SK-N-SH (cell line): Measurements from ENCODE around the gene DDX42. TPM values are rescaled to one million over a fixed set of nuclear protein-coding genes. Genes with fewer than 3 reads are reported as not detected.

Source experiments
- CTCF ChIA-PET: fragments of 300-600, 350-600 bp; formaldehyde crosslinking; extraction: SDS; loops from one replicate; lab custom pipeline; 2021; lab: Yijun Ruan, JAX
- POLR2A ChIA-PET: fragments of 350-600 bp; sonication (Branson Sonifier 250); formaldehyde crosslinking; extraction: SDS; loops from one replicate; lab custom pipeline; 2020; ENCODE audit warnings: antibody characterized with exemption, inconsistent platforms; lab: Yijun Ruan, JAX
- DNase-seq: peaks from one replicate; pipeline ENCODE4 v3.0.0; 2012
- H2AFZ ChIP-seq: fragments of 200-600 bp; sonication (generic); 2 replicates; pipeline ENCODE4 v1.8.1; 2016; ENCODE audit warnings: antibody characterized with exemption, mild to moderate bottlenecking, low read depth
- H3F3A ChIP-seq: fragments of 200-600 bp; sonication (generic); replicated peaks from 2 replicates; pipeline ENCODE3; 2016; ENCODE audit warnings: antibody characterized with exemption, mild to moderate bottlenecking; ENCODE audit not compliant: insufficient read depth
- H3K27ac ChIP-seq, 2 experiments: fragments of 200-500 bp in 1 of 2; fragments of 200-600 bp in 1 of 2; sonication (Bioruptor generic) in 1 of 2; sonication (generic), shearing (Covaris generic) in 1 of 2; 2 replicates each; pipeline versions ENCODE4 v1.5.1 to v1.6.1; 2014 to 2016; ENCODE audit warnings: low read depth in 2 of 2, inconsistent platforms in 1 of 2, low read length in 1 of 2, mild to moderate bottlenecking in 1 of 2, mixed read lengths in 1 of 2
- H3K27me3 ChIP-seq: fragments of 200-600 bp; sonication (generic), shearing (Covaris generic); 2 replicates; pipeline ENCODE4 v1.6.1; 2016; ENCODE audit warnings: mixed run types; ENCODE audit not compliant: insufficient read depth
- H3K36me3 ChIP-seq, 2 experiments: fragments of 200-500 bp in 1 of 2; fragments of 200-600 bp in 1 of 2; sonication (Bioruptor generic) in 1 of 2; sonication (generic) in 1 of 2; replicated peaks in 1 of 2; 2 replicates each; pipeline versions ENCODE3 to v1.5.1; 2014 to 2016; ENCODE audit warnings: low read length in 1 of 2, mild to moderate bottlenecking in 1 of 2; ENCODE audit not compliant: insufficient read depth in 2 of 2, control insufficient read depth in 1 of 2
- H3K4me1 ChIP-seq, 2 experiments: fragments of 200-500 bp in 1 of 2; fragments of 200-600 bp in 1 of 2; sonication (Bioruptor generic) in 1 of 2; sonication (generic), shearing (Covaris generic) in 1 of 2; 2 replicates each; pipeline versions ENCODE4 v1.5.1 to v1.6.1; 2014 to 2016; ENCODE audit warnings: low read depth in 1 of 2, low read length in 1 of 2, mixed run types in 1 of 2; ENCODE audit not compliant: insufficient read depth in 2 of 2, control insufficient read depth in 1 of 2
- H3K4me2 ChIP-seq: fragments of 200-600 bp; sonication (generic), shearing (Covaris generic); 2 replicates; pipeline ENCODE4 v1.6.1; 2017; ENCODE audit warnings: mixed run types
- H3K4me3 ChIP-seq, 2 experiments: fragments of 200-500 bp in 1 of 2; fragments of 200-600 bp in 1 of 2; sonication (Bioruptor generic) in 1 of 2; sonication (generic), shearing (Covaris generic) in 1 of 2; 2 replicates each; pipeline versions ENCODE4 v1.5.1 to v1.8.1; 2014 to 2016; ENCODE audit warnings: low read depth in 2 of 2, inconsistent platforms in 1 of 2, low read length in 1 of 2, mild to moderate bottlenecking in 1 of 2, mixed read lengths in 1 of 2, moderate library complexity in 1 of 2
- H3K79me2 ChIP-seq: fragments of 200-600 bp; sonication (generic); 2 replicates; pipeline ENCODE4 v1.8.1; 2017; ENCODE audit warnings: mild to moderate bottlenecking; ENCODE audit not compliant: insufficient read depth
- H3K9ac ChIP-seq: fragments of 200-600 bp; sonication (generic); 2 replicates; pipeline ENCODE4 v1.6.1; 2017; ENCODE audit warnings: mixed run types
- H3K9me2 ChIP-seq: fragments of 200-600 bp; sonication (generic); 2 replicates; pipeline ENCODE4 v1.6.1; 2017; ENCODE audit warnings: mixed run types
- H3K9me3 ChIP-seq: fragments of 200-600 bp; sonication (generic); 2 replicates; pipeline ENCODE4 v1.6.1; 2017; ENCODE audit warnings: mixed run types, mild to moderate bottlenecking, moderate library complexity
- H4K20me1 ChIP-seq: fragments of 200-600 bp; sonication (generic); 2 replicates; pipeline ENCODE4 v1.6.1; 2017; ENCODE audit warnings: mild to moderate bottlenecking, mixed run types; ENCODE audit not compliant: insufficient read depth
- ELF1 ChIP-seq: IDR thresholded peaks from 2 replicates; pipeline ENCODE4 v1.4.0; 2012
- EP300 ChIP-seq, 2 experiments: IDR thresholded peaks; 2 replicates each; pipeline versions ENCODE4 v1.4.0 to v1.6.1; 2012; ENCODE audit warnings: borderline replicate concordance in 1 of 2, low read depth in 1 of 2, low read length in 1 of 2
- EZH2phosphoT487 ChIP-seq: fragments of 200-600 bp; sonication (generic); IDR thresholded peaks from 2 replicates; pipeline ENCODE4 v1.6.1; 2017; ENCODE audit warnings: low read depth, mixed run types, mild to moderate bottlenecking, antibody characterized with exemption, moderate library complexity, borderline replicate concordance
- FOXM1 ChIP-seq: IDR thresholded peaks from 2 replicates; pipeline ENCODE4 v1.4.0; 2012; ENCODE audit warnings: low read depth, mild to moderate bottlenecking
- GATA2 ChIP-seq: sonication (generic); formaldehyde crosslinking; IDR thresholded peaks from 2 replicates; pipeline ENCODE4 v1.5.0; 2020; ENCODE audit warnings: mild to moderate bottlenecking, missing genetic modification reagents
- MAX ChIP-seq: IDR thresholded peaks from 2 replicates; pipeline ENCODE4 v1.4.0; 2012; ENCODE audit warnings: low read depth
- NRF1 ChIP-seq: IDR thresholded peaks from 2 replicates; pipeline ENCODE4 v1.6.1; 2012; ENCODE audit warnings: low read depth, mild to moderate bottlenecking, low read length
- PBX3 ChIP-seq: IDR thresholded peaks from 2 replicates; pipeline ENCODE4; 2012
- POLR2AphosphoS5 ChIP-seq: IDR thresholded peaks from 2 replicates; pipeline ENCODE4 v1.6.1; 2012; ENCODE audit warnings: low read depth, low read length
- RCOR1 ChIP-seq: fragments of 150-350 bp; IDR thresholded peaks from 2 replicates; pipeline ENCODE4 v1.6.1; 2017; ENCODE audit warnings: antibody characterized with exemption, low read length
- REST ChIP-seq: IDR thresholded peaks from 2 replicates; pipeline ENCODE4 v1.6.1; 2012; ENCODE audit warnings: mild to moderate bottlenecking, low read depth, low read length, moderate library complexity
- SIN3A ChIP-seq: IDR thresholded peaks from 2 replicates; pipeline ENCODE4 v1.6.1; 2012; ENCODE audit warnings: low read depth, mild to moderate bottlenecking, low read length, moderate library complexity, borderline replicate concordance
- TCF12 ChIP-seq: IDR thresholded peaks from 2 replicates; pipeline ENCODE4 v1.4.0; 2012
- TEAD4 ChIP-seq: IDR thresholded peaks from 2 replicates; pipeline ENCODE4 v1.4.0; 2012; ENCODE audit warnings: mild to moderate bottlenecking, borderline replicate concordance; ENCODE audit not compliant: insufficient read depth
- WGBS: methylation state at CpG from one replicate; pipeline ENCODE4 v1.1.6; 2017; ENCODE audit warnings: low lambda C conversion rate; 5-methylcytosine and 5-hydroxymethylcytosine counted together
- polyA plus RNA-seq, 3 experiments: library from polyadenylated mRNA; depleted of rRNA; stranded (reverse); fragments of >200 nt; gene quantifications; 2 replicates each; pipeline ENCODE4 v1.2.3, GENCODE V29; 2012
- TF ChIP-seq, protein P1 (sequence below): fragments of 150-350 bp; IDR thresholded peaks from 2 replicates; pipeline ENCODE4 v1.6.1; 2016; ENCODE audit warnings: mild to moderate bottlenecking, low read depth, low read length
- TF ChIP-seq, protein P2 (sequence below): fragments of 150-350 bp; IDR thresholded peaks from 2 replicates; pipeline ENCODE4 v1.6.1; 2017; ENCODE audit warnings: antibody characterized with exemption, low read length, low read depth, borderline replicate concordance
- TF ChIP-seq, protein P3 (sequence below): IDR thresholded peaks from 2 replicates; pipeline ENCODE4 v1.4.0; 2012; ENCODE audit warnings: low read depth, borderline replicate concordance

DDX42 gene
- polyA plus RNA-seq, 1 of the 3 experiments (the other 2 are of a cell fraction): 115 TPM

DNA sequence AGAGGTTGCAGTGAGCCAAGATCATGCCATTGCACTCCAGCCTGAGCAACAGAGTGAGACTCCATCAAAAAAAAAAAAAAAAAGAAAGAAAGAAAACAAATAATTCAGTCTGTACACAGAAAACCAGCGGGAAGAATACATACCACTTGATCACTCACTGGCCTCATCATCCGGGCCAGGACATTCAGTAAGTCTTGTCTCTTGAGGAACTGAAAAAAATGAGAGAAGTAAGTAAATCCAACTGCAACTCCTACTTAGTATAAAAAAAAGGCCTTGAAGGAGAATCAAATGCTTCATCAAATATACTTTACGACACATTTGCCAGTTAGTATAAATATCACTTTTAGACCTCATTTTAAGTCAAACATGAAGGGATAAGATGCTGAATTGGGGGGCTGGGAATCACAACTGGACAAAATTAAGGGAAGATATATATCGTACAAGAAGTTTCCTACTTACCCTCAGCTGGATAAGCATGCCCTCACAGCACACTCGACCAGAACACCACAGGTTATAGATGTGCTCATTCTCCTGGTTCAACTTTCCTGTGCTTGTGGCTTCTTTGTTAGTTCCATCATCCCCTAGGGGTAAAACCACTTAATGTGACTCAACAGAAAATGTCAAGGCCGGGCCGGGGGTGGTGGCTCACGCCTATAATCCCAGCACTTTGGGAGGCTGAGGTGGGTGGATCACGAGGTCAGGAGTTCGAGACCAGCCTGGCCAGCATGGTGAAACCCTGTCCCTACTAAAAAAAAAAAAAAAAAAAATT is 13.0 kb upstream of the DDX42 start:
- peaks cover 18% of the 10 kb centered on the region for H3F3A ChIP-seq
- H2AFZ ChIP-seq: no peak overlapping the region
- no peak for DNase-seq
- no peaks in the 10 kb centered on the region for H3K9me3 ChIP-seq
- H3K79me2 ChIP-seq: peaks cover 36% of the 10 kb centered on the region
- H4K20me1 ChIP-seq: no peaks in the 10 kb centered on the region
- no peak overlapping the region for H3K27ac ChIP-seq
- no peaks in the 10 kb centered on the region for H3K4me1 ChIP-seq
- peaks cover 75 to 91% of the 10 kb centered on the region in 2 experiments for H3K36me3 ChIP-seq
- POLR2A ChIA-PET: interaction anchor here (1.0 kb wide), 1 partner anchor 11 kb away, joined by 3 read pairs; no protein-coding TSS in a partner anchor
- no peaks in the 10 kb centered on the region for H3K9me2 ChIP-seq
- TF ChIP-seq TEAD4 (no peak), REST (no peak), SIN3A (no peak), POLR2AphosphoS5 (no peak), NRF1 (no peak), TCF12 (no peak), FOXM1 (no peak), PBX3 (no peak), RCOR1 (no peak), ELF1 (no peak), GATA2 (no peak), MAX (no peak), EP300 (IDR thresholded peaks at IDR 0.05; ENCODE audit: borderline replicate concordance in 1 of 2, low read depth in 1 of 2, low read length in 1 of 2) (no peak), EZH2phosphoT487 (no peak)
- TF ChIP-seq, protein P1, sequence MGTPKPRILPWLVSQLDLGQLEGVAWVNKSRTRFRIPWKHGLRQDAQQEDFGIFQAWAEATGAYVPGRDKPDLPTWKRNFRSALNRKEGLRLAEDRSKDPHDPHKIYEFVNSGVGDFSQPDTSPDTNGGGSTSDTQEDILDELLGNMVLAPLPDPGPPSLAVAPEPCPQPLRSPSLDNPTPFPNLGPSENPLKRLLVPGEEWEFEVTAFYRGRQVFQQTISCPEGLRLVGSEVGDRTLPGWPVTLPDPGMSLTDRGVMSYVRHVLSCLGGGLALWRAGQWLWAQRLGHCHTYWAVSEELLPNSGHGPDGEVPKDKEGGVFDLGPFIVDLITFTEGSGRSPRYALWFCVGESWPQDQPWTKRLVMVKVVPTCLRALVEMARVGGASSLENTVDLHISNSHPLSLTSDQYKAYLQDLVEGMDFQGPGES: no peak
- TF ChIP-seq, protein P2, sequence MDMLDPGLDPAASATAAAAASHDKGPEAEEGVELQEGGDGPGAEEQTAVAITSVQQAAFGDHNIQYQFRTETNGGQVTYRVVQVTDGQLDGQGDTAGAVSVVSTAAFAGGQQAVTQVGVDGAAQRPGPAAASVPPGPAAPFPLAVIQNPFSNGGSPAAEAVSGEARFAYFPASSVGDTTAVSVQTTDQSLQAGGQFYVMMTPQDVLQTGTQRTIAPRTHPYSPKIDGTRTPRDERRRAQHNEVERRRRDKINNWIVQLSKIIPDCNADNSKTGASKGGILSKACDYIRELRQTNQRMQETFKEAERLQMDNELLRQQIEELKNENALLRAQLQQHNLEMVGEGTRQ: no peak
- TF ChIP-seq, protein P3, sequence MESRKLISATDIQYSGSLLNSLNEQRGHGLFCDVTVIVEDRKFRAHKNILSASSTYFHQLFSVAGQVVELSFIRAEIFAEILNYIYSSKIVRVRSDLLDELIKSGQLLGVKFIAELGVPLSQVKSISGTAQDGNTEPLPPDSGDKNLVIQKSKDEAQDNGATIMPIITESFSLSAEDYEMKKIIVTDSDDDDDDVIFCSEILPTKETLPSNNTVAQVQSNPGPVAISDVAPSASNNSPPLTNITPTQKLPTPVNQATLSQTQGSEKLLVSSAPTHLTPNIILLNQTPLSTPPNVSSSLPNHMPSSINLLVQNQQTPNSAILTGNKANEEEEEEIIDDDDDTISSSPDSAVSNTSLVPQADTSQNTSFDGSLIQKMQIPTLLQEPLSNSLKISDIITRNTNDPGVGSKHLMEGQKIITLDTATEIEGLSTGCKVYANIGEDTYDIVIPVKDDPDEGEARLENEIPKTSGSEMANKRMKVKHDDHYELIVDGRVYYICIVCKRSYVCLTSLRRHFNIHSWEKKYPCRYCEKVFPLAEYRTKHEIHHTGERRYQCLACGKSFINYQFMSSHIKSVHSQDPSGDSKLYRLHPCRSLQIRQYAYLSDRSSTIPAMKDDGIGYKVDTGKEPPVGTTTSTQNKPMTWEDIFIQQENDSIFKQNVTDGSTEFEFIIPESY: no peak
- H3K4me3 ChIP-seq: no peak overlapping the region
- H3K4me2 ChIP-seq: no peak overlapping the region
- H3K9ac ChIP-seq: no peak overlapping the region
- H3K27me3 ChIP-seq: no peaks in the 10 kb centered on the region
- WGBS: 88% methylated on average over 10 of the region's 10 CpGs
- CTCF ChIA-PET: interaction anchor here (1.7 kb wide), 1 partner anchor 11 kb away, joined by 7 read pairs; no protein-coding TSS in a partner anchor
